Body of pancreas (tissue), 4 donors: Measurements from ENCODE around the gene ZPLD1.

Experiments used
- POLR2A ChIP-seq, 3 donors: fragments of 450-650 bp; IDR thresholded peaks; one replicate each; pipeline ENCODE4 v1.6.1; 2016; ENCODE audit warnings: antibody characterized with exemption in 3 of 3, mild to moderate bottlenecking in 2 of 3
- TF ChIP-seq, protein P1 (sequence below), 7 experiments: fragments of 450-650 bp in 4 of 7; fragments of 200-600 bp in 3 of 7; sonication (generic) in 3 of 7; IDR thresholded peaks; one replicate each; pipeline ENCODE4 v1.5.1; 2016 to 2019; ENCODE audit warnings: antibody characterized with exemption in 7 of 7

GRCh38 chr3:102441832-102442231, 7.0 kb downstream of the ZPLD1 start:
- TF ChIP-seq POLR2A (IDR thresholded peaks at IDR 0.05) = no peak
- TF ChIP-seq, protein P1, sequence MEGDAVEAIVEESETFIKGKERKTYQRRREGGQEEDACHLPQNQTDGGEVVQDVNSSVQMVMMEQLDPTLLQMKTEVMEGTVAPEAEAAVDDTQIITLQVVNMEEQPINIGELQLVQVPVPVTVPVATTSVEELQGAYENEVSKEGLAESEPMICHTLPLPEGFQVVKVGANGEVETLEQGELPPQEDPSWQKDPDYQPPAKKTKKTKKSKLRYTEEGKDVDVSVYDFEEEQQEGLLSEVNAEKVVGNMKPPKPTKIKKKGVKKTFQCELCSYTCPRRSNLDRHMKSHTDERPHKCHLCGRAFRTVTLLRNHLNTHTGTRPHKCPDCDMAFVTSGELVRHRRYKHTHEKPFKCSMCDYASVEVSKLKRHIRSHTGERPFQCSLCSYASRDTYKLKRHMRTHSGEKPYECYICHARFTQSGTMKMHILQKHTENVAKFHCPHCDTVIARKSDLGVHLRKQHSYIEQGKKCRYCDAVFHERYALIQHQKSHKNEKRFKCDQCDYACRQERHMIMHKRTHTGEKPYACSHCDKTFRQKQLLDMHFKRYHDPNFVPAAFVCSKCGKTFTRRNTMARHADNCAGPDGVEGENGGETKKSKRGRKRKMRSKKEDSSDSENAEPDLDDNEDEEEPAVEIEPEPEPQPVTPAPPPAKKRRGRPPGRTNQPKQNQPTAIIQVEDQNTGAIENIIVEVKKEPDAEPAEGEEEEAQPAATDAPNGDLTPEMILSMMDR (IDR thresholded peaks at IDR 0.05) = no peak
